A549 (cell line): ENCODE measurements around the gene MAP4K2. TPM values are rescaled to one million over a fixed set of nuclear protein-coding genes. Genes with fewer than 3 reads are reported as not detected.

Experiments used
- ATAC-seq, 2 experiments: fragments of 200-7000 bp in 1 of 2; fragments of >200 bp in 1 of 2; cut with Nextera tagmentation in 1 of 2; cut with Tn5 transposase in 1 of 2; 3 replicates each; pipeline versions ENCODE4 v1.8.0 to v1.9.1; 2018 to 2020; ENCODE audit warnings: mild to moderate bottlenecking in 1 of 2, moderate library complexity in 1 of 2
- CTCF ChIA-PET: fragments of 300-600 bp; sonication (Branson Sonifier 250); formaldehyde crosslinking; extraction: SDS; loops from one replicate; lab custom pipeline; 2021; ENCODE audit warnings: antibody characterized with exemption, inconsistent platforms; lab: Yijun Ruan, JAX
- POLR2A ChIA-PET: fragments of 350-600 bp; formaldehyde crosslinking; extraction: SDS; loops from one replicate; lab custom pipeline; 2021; ENCODE audit warnings: antibody characterized with exemption, inconsistent platforms; lab: Yijun Ruan, JAX
- DNase-seq, 2 experiments: peaks; one replicate each; pipeline versions ENCODE4 v3.0.0 to v3.0.0-alpha.2; 2011 to 2016; ENCODE audit warnings: low read depth in 1 of 2, low spot score in 1 of 2
- FAIRE-seq: peaks from 2 replicates; lab custom pipeline; 2011; peaks lifted over from hg19 to GRCh38; lab: Jason Lieb, UNC
- H3K27ac ChIP-seq, 2 experiments: fragments of >200 bp; sonication (Bioruptor Twin); formaldehyde crosslinking; 3 replicates each; pipeline ENCODE4 v1.5.1; 2016 to 2017
- H3K4me1 ChIP-seq: fragments of >200 bp; sonication (Bioruptor Twin); formaldehyde crosslinking; 3 replicates; pipeline ENCODE4 v1.6.1; 2016
- H3K4me2 ChIP-seq: fragments of >200 bp; sonication (Bioruptor Twin); formaldehyde crosslinking; 3 replicates; pipeline ENCODE4 v1.6.1; 2016
- H3K4me3 ChIP-seq: fragments of >200 bp; sonication (Bioruptor Twin); formaldehyde crosslinking; 3 replicates; pipeline ENCODE4 v1.5.1; 2016
- H3K9me3 ChIP-seq: fragments of >200 bp; sonication (Bioruptor Twin); formaldehyde crosslinking; 3 replicates; pipeline ENCODE4 v1.6.1; 2016
- CBX2 ChIP-seq: fragments of 200-600 bp; sonication (generic); IDR thresholded peaks from 2 replicates; pipeline ENCODE4 v1.6.1; 2016; ENCODE audit warnings: low read depth, mild to moderate bottlenecking, borderline replicate concordance
- CEBPB ChIP-seq, 2 experiments: fragments of >200 bp in 1 of 2; sonication (Bioruptor Twin) in 1 of 2; formaldehyde crosslinking in 1 of 2; IDR thresholded peaks; 2 replicates each; pipeline ENCODE4 v1.6.1; 2012 to 2016
- CHD4 ChIP-seq: fragments of 200-600 bp; sonication (generic); IDR thresholded peaks from 2 replicates; pipeline ENCODE4 v1.6.1; 2016; ENCODE audit warnings: antibody characterized with exemption, mild to moderate bottlenecking, borderline replicate concordance
- EHF ChIP-seq: fragments of 250-450 bp; sonication (Bioruptor Pico); IDR thresholded peaks from 2 replicates; pipeline ENCODE4 v1.5.0; 2020; ENCODE audit warnings: mild to moderate bottlenecking
- ESRRA ChIP-seq: fragments of 150-350 bp; IDR thresholded peaks from 2 replicates; pipeline ENCODE4 v1.6.1; 2014; ENCODE audit warnings: mild to moderate bottlenecking, low read length, borderline replicate concordance
- FOSB ChIP-seq: fragments of 250-450 bp; sonication (Bioruptor Pico); IDR thresholded peaks from 2 replicates; pipeline ENCODE4 v1.5.0; 2020; ENCODE audit warnings: mild to moderate bottlenecking, moderate library complexity
- FOXS1 ChIP-seq: fragments of 250-450 bp; sonication (Bioruptor Pico); IDR thresholded peaks from 2 replicates; pipeline ENCODE4 v1.5.0; 2020; ENCODE audit warnings: mild to moderate bottlenecking, moderate library complexity
- HES2 ChIP-seq: fragments of >200 bp; sonication (Bioruptor Twin); formaldehyde crosslinking; IDR thresholded peaks from 2 replicates; pipeline ENCODE4 v1.6.1; 2016
- JUN ChIP-seq, 2 experiments: fragments of >200 bp; sonication (Bioruptor Twin); formaldehyde crosslinking; IDR thresholded peaks; 2 replicates in 1 of 2; 3 replicates in 1 of 2; pipeline ENCODE4 v1.6.1; 2016 to 2017
- JUNB ChIP-seq: fragments of >200 bp; sonication (Bioruptor Twin); formaldehyde crosslinking; IDR thresholded peaks from 2 replicates; pipeline ENCODE4 v1.6.1; 2016
- MAFK ChIP-seq: fragments of 450-650 bp; IDR thresholded peaks from 2 replicates; pipeline ENCODE4 v1.6.1; 2014; ENCODE audit not compliant: partially characterized antibody
- MAX ChIP-seq: IDR thresholded peaks from 2 replicates; pipeline ENCODE4 v1.6.1; 2012
- MYC ChIP-seq: IDR thresholded peaks from 2 replicates; pipeline ENCODE4 v1.6.1; 2012; ENCODE audit warnings: mild to moderate bottlenecking, inconsistent platforms, low read length, improper control_type of control experiment, borderline replicate concordance
- RFX5 ChIP-seq: fragments of 450-650 bp; IDR thresholded peaks from 2 replicates; pipeline ENCODE4 v1.7.1; 2014; ENCODE audit warnings: antibody characterized with exemption, mild to moderate bottlenecking, moderate library complexity
- RNF2 ChIP-seq: fragments of 200-600 bp; sonication (generic); IDR thresholded peaks from 2 replicates; pipeline ENCODE4 v1.6.1; 2016; ENCODE audit warnings: low read depth, mild to moderate bottlenecking, antibody characterized with exemption, moderate library complexity, borderline replicate concordance
- SMC3 ChIP-seq: fragments of >200 bp; sonication (Bioruptor Twin); formaldehyde crosslinking; IDR thresholded peaks from 3 replicates; pipeline ENCODE4 v1.6.1; 2018; ENCODE audit warnings: inconsistent platforms
- SREBF2 ChIP-seq: fragments of 450-650 bp; IDR thresholded peaks from 2 replicates; pipeline ENCODE4 v1.6.1; 2014; ENCODE audit warnings: mild to moderate bottlenecking, moderate library complexity
- TFCP2L1 ChIP-seq: fragments of 250-450 bp; sonication (Bioruptor Pico); IDR thresholded peaks from 2 replicates; pipeline ENCODE4 v1.5.0; 2021; ENCODE audit warnings: mild to moderate bottlenecking
- USF2 ChIP-seq: fragments of 450-650 bp; IDR thresholded peaks from 2 replicates; pipeline ENCODE4 v1.6.1; 2014; ENCODE audit warnings: antibody characterized with exemption
- ZC3H11A ChIP-seq: fragments of 450-650 bp; IDR thresholded peaks from 2 replicates; pipeline ENCODE4 v1.6.1; 2014; ENCODE audit warnings: antibody characterized with exemption, mild to moderate bottlenecking
- ZFP36 ChIP-seq: fragments of 450-650 bp; IDR thresholded peaks from 2 replicates; pipeline ENCODE4 v1.6.1; 2014; ENCODE audit warnings: borderline replicate concordance; ENCODE audit not compliant: partially characterized antibody
- WGBS: methylation state at CpG from one replicate; pipeline ENCODE4 v1.1.6; 2017; ENCODE audit errors: missing lambda C conversion rate; 5-methylcytosine and 5-hydroxymethylcytosine counted together
- polyA plus RNA-seq, 4 experiments: library from polyadenylated mRNA; depleted of rRNA in 3 of 4; stranded (reverse); fragments of >200 nt; fragmentation: RNase III in 1 of 4; extraction: RNeasy Plus Mini Kit Qiagen cat#74134 plus additional on column Dnase treatment in 1 of 4; gene quantifications; 2 replicates in 3 of 4; 3 replicates in 1 of 4; pipeline ENCODE4 v1.2.3, GENCODE V29; 2011 to 2017
- TF ChIP-seq, protein P1 (sequence below): fragments of 250-450 bp; sonication (Bioruptor Pico); IDR thresholded peaks from 2 replicates; pipeline ENCODE4 v1.5.0; 2021; ENCODE audit warnings: mild to moderate bottlenecking, moderate library complexity, borderline replicate concordance
- TF ChIP-seq, protein P2 (sequence below): fragments of 150-350 bp; IDR thresholded peaks from 2 replicates; pipeline ENCODE4 v1.6.1; 2014; ENCODE audit warnings: low read depth, mild to moderate bottlenecking, low read length

MAP4K2 gene
- polyA plus RNA-seq, 2 of the 4 experiments (the other 2 are of a cell fraction), result 9.4 to 9.9 TPM

DNA sequence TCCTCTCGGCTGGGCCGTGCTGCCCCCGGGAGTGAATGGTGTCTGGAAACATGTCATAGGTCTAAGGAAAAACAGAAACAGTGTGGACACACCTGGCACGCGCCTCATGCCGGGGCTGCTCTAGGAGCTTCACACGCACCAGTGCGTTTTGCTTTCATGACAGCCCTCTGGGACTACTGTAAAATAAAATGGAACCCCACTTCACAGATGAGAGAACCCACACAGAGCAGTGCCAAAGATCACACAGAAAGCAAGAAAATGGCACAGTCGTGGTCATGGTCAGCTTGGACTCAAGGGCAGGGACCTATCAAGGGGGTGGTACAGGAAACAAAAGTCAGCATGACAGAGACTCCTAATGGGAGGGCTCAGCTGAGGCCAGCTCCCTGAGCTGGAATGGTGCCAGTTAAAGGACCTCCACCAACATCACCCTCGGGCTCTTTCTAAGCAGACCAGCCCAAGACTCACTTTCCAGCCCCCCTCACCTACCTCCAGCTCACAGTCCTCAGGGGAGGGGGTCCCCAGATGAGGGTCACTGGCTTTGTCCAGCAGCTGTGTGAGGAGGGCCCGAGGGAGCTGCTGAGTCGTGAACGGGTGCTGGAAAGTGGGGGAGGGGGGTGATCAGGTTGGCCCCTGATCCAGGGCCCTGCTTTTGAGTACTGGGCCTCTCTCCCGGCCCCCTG is 3.3 kb downstream of the MAP4K2 start:
- H3K27ac ChIP-seq, result peak overlapping the region in 1 of 2 experiments; percentile 26; a peak in 2 of 6 replicates
- CTCF ChIA-PET, result interaction anchor here (0.6 to 7.8 kb wide), 9 partner anchors 12 to 312 kb away, joined by 3 to 79 read pairs (median 4); partner anchors contain the start of genes ARL2, CDC42BPG and TM7SF2
- DNase-seq, result peak in 1 of 2 experiments; percentile 39
- 80% methylated on average over 12 of the region's 14 CpGs for WGBS
- ATAC-seq, result no peak
- H3K9me3 ChIP-seq, result no peaks in the 10 kb centered on the region
- no peak overlapping the region for H3K4me2 ChIP-seq
- TF ChIP-seq FOXS1 (CRISPR knock-in tag), result no peak
- no peak for TF ChIP-seq ESRRA
- no peak for TF ChIP-seq CBX2
- TF ChIP-seq, protein P1, sequence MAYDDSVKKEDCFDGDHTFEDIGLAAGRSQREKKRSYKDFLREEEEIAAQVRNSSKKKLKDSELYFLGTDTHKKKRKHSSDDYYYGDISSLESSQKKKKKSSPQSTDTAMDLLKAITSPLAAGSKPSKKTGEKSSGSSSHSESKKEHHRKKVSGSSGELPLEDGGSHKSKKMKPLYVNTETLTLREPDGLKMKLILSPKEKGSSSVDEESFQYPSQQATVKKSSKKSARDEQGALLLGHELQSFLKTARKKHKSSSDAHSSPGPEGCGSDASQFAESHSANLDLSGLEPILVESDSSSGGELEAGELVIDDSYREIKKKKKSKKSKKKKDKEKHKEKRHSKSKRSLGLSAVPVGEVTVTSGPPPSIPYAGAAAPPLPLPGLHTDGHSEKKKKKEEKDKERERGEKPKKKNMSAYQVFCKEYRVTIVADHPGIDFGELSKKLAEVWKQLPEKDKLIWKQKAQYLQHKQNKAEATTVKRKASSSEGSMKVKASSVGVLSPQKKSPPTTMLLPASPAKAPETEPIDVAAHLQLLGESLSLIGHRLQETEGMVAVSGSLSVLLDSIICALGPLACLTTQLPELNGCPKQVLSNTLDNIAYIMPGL (CRISPR knock-in tag), result no peak
- TF ChIP-seq SMC3, result no peak
- no peak for TF ChIP-seq RNF2
- no peak for TF ChIP-seq MAX
- TF ChIP-seq EHF, result no peak
- TF ChIP-seq USF2, result no peak
- no peak for TF ChIP-seq SREBF2
- TF ChIP-seq JUN (IDR thresholded peaks at IDR 0.05), result no peak
- no peak for TF ChIP-seq CHD4
- TF ChIP-seq, protein P2, sequence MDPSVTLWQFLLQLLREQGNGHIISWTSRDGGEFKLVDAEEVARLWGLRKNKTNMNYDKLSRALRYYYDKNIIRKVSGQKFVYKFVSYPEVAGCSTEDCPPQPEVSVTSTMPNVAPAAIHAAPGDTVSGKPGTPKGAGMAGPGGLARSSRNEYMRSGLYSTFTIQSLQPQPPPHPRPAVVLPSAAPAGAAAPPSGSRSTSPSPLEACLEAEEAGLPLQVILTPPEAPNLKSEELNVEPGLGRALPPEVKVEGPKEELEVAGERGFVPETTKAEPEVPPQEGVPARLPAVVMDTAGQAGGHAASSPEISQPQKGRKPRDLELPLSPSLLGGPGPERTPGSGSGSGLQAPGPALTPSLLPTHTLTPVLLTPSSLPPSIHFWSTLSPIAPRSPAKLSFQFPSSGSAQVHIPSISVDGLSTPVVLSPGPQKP, result no peak
- TF ChIP-seq JUNB, result no peak
- no peak for TF ChIP-seq HES2
- H3K4me3 ChIP-seq, result no peak overlapping the region
- peaks cover 23% of the 10 kb centered on the region for H3K4me1 ChIP-seq
- no peak for FAIRE-seq
- POLR2A ChIA-PET, result no interaction called here

DNA sequence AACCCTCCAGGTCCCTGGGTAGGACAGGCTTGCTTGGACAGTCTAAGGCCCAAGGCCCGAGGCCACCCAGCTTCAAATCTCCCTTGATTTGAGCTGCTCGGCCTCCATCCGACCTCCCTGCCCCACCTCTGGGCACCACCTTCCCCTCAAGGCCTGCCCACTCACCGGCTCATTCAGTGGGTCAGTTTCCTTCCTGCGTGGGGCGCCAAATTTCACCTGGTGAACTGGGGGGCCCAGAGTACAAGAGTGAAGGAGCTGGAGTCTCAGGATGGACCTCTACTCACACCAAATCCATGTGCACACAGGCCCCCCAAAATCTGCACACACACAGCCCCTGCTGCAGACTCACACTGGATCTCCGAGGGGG is 3.8 kb downstream of the MAP4K2 start:
- CTCF ChIA-PET, result interaction anchor here (0.6 to 7.8 kb wide), 9 partner anchors 11 to 215 kb away, joined by 3 to 79 read pairs (median 4); partner anchors contain the start of genes ARL2 and CDC42BPG
- TF ChIP-seq, protein P1 (CRISPR knock-in tag), result no peak
- no peak for TF ChIP-seq MYC
- TF ChIP-seq, protein P2, result no peak
- no peak for TF ChIP-seq TFCP2L1 (CRISPR knock-in tag)
- no peak for TF ChIP-seq CEBPB (IDR thresholded peaks at IDR 0.05)
- no peak for TF ChIP-seq MAFK
- no peak for TF ChIP-seq FOSB (CRISPR knock-in tag)
- no peak for TF ChIP-seq SMC3
- TF ChIP-seq RFX5, result no peak
- no peak for TF ChIP-seq ZFP36
- no peak for TF ChIP-seq ESRRA
- no peak for TF ChIP-seq ZC3H11A
- WGBS, result 82% methylated on average over 7 of the region's 7 CpGs

More for the DNA sequence above, 3.8 kb downstream of the MAP4K2 start:
- no peak for ATAC-seq
- peaks cover 22% of the 10 kb centered on the region for H3K4me1 ChIP-seq
- POLR2A ChIA-PET, result no interaction called here
- DNase-seq, result no peak
- no peak overlapping the region for H3K4me2 ChIP-seq
- FAIRE-seq, result no peak
- H3K4me3 ChIP-seq, result no peak overlapping the region
- no peaks in the 10 kb centered on the region for H3K9me3 ChIP-seq
- no peak overlapping the region for H3K27ac ChIP-seq
